HG03342 (cell line): ENCODE results near the gene ATP2B1.

Experiments used
- ATAC-seq: cut with Tn5 transposase; IDR thresholded peaks from one replicate; pipeline ENCODE4 v1.9.1; 2021; ENCODE audit warnings: mild to moderate bottlenecking, moderate library complexity; ENCODE audit not compliant: unreplicated experiment

ATP2B1 gene

DNA sequence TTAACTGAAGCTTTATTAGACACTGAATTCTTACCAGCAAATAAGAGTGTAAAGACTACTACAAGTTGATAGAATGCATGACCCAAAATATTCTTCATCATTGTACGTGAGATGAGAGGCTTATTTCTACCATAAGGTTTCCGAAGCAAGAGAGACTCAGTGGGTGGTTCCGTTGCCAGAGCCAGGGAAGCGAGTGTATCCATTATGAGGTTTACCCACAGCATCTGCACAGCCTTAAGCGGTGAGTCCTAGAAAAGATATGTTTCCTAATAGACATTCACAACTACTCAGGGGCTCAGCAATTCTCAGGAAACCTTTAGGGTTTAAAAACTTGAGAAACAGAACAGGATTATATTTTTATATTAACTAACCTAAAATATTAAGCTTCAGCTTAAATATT lies 105.0 kb downstream of the ATP2B1 start:
- no peak for ATAC-seq

GRCh38 chr12:89597770-89598169 lies 110.9 kb downstream of the ATP2B1 start:
- peak; percentile 36 for ATAC-seq

GRCh38 chr12:89597210-89597609 lies 111.4 kb downstream of the ATP2B1 start:
- no peak for ATAC-seq

DNA sequence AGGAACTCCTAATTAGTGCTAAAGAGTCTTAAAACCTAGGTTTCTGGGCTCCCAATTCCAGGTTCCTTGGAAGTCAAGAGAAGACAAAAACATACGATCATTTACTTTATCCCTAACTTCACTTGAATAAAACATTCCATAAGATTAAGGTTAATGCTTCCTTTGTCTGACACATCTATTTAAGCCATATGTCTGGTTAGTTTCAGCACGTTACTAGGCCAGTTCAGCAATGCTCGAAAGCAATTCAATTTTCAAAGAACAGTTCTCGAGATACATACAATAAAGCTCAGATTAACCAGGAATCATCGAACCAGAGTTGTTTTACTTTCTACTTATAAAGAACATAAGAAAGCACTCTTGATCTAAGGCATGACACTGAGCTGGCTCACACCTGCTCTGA lies 114.8 kb downstream of the ATP2B1 start:
- no peak for ATAC-seq

DNA sequence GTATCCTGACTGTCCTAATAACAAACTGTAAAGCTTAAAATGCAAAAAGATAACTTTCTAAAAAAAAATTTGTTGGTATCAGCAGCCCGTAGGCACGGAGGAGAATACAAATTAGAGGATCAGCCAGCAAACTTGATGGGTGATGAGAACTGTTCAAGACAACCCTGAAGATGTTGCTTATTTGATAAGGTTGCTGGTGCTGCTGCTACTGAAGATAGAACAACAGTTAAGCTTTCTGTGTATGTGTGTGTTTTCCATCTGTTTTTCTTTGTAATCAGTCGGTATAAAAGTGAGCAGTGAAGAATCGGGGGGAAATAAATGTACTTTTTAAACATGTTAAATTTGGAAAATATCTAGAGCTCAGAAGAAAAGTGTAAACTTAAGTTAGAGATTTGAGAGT lies 115.4 kb downstream of the ATP2B1 start:
- no peak for ATAC-seq

DNA sequence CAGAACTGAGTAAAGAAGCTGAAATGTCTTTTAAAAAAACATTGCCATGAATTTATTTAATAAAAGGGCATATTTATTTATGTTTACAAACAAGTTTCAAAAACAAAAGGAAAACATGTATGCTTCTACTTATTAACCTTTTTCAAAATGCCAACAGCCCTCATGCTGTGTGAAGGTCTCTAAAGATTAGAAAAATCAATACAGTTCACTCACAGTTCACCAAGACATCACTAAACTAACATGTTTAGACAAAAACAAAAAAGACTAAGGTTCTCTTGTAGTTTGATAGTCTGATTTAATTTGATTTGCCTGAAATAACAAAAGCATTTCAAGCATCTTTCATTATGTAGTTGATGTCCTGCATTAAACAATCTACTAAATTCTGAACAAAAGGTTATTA lies 118.9 kb downstream of the ATP2B1 start:
- ATAC-seq, result no peak

DNA sequence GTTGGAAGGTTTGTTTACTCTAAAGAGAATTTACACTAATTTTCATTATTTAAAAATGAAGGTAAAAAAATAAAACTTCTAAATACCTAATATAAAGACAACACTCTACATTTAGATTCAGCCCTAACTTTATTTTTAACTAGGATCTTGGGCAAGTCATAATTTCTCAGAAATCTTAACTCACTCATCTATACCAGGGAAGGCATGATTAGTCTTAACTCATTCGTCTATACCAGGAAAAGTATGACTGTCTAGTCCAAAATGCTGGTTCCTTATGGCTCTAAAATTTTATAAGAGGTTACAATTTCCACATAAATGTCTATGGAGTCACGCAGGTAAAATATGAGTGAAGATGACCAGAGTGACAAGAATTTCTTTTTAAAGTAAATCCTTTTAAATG lies 130.1 kb downstream of the ATP2B1 start:
- no peak for ATAC-seq

GRCh38 chr12:89576572-89577220 lies 131.9 kb downstream of the ATP2B1 start:
- ATAC-seq, result no peak

- ATAC-seq, result no peak
Measured at GRCh38 chr12:89575374-89575773, 133.3 kb downstream of the ATP2B1 start.

DNA sequence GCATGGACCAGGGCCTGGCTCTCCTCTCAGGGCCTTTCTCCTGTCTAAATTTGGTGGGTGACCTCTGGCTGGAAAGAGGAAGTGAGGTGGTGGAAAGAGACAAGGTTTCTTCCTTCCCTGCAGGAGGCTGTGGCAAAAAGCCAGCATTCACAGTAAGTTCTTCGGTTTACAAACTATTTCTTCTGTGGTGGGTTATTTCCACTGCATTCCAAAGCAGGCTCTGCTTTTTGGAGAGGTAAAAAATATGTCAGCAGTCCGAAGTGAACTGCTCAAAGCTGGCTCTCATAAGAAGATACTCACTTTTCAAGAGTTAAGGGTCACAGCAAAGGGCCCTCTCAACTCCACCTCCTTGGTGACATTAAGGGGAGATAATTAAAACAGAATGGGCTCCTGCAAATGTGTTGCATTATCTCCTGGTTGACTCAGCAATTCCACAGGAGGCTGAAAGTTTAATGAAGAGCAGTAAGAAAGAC lies 133.9 kb downstream of the ATP2B1 start:
- ATAC-seq, result no peak

DNA sequence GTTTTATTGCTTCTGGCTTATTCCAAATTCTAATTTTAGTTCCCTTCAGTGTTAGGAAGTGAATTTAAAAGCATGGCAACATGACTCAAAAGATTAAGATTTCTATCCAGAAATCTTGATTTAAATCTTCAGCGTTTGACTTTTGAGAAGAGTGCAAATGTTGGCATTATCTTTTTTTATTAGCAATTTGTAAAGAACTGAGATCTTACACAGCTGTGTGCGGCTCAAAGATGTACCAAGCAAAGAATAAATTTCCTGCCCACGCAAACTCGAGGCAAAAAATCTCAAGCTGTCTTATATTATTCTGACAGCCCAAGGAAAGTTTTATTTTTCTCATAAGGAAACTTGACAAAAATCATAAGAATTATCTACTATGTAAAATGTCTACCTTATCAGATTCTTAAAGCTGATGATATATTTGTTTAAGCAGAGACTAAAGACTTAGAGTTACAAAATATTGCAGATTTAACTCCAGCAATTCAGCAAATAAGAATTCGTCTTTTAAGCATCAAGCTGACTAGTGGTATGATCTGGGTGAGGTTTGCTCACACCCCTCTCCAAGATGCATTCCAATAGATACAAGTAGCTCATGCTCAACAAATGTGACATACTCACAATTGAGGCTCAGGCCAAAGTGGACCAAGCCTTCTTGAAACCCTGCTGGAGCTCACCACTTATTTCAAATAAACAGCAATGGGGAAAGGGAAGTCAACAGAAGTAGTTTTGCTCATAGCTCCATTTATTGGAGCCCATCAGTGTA lies 135.4 kb downstream of the ATP2B1 start:
- no peak for ATAC-seq

GRCh38 chr12:89571491-89572195 lies 137.0 kb downstream of the ATP2B1 start:
- no peak for ATAC-seq

GRCh38 chr12:89568484-89568883 lies 140.2 kb downstream of the ATP2B1 start:
- ATAC-seq, result no peak

GRCh38 chr12:89567691-89568239 lies 140.9 kb downstream of the ATP2B1 start:
- no peak for ATAC-seq

DNA sequence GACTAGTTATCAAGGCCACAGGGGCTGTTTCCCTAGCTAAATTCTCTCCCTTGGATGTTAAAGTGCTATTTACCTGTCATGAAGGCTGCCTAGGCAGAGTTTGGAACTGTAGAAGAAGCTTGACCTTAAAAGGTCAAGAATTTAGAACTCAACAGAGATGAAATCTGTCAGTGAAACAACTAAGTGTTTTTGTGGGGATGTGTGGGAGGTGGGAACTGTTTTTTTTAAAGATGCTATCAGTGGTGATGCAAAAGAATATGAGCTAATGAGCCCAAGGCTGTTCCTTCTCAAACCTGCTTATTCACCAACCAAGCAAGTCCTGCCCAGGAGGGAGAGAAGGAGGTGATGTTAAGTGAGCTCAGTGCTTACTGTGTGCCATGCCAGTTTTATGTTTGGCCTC lies 142.0 kb downstream of the ATP2B1 start:
- no peak for ATAC-seq

DNA sequence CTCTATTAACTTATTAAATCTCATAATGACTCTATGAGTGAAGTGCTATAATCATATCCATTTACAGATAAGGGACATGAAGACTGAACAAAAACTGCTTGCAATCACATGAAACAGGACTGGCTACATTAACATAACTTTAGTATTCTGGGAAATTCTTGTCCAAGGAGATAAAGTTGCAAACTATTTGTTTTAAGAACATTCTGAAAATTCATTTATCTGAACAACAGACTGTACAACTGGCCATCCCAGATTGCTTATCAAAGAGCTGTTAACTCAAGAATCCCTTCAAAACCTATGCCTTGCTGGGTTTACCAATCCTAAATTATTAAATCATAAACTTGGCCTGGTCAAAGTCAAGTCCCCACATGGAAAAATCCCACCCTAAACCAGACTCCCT lies 143.6 kb downstream of the ATP2B1 start:
- ATAC-seq, result no peak

- ATAC-seq, result no peak
Measured at GRCh38 chr12:89559753-89560152, 148.9 kb downstream of the ATP2B1 start.

GRCh38 chr12:89556976-89557375 lies 151.7 kb downstream of the ATP2B1 start:
- ATAC-seq, result no peak

DNA sequence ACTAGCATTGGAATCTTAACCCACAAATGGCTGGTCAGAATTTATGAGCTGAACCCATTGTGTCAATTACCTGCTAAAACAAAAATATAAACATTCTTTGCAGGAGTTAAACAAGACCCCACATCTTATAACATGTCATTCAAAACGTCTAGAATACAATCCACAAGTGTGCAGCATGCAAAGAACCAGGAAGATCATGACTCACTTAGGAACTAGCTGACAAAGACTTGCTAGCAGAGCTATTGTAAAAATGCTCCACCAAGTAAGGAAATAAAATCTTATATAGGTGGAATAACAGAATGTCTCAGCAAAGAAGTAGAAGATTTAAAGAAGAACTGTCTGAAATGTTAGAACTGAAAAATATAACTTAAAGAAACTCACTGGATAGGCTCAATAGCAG lies 156.3 kb downstream of the ATP2B1 start:
- ATAC-seq, result no peak

- ATAC-seq, result no peak
Measured at GRCh38 chr12:89551747-89552146, 156.9 kb downstream of the ATP2B1 start.

GRCh38 chr12:89547101-89547500 lies 161.5 kb downstream of the ATP2B1 start:
- no peak for ATAC-seq

DNA sequence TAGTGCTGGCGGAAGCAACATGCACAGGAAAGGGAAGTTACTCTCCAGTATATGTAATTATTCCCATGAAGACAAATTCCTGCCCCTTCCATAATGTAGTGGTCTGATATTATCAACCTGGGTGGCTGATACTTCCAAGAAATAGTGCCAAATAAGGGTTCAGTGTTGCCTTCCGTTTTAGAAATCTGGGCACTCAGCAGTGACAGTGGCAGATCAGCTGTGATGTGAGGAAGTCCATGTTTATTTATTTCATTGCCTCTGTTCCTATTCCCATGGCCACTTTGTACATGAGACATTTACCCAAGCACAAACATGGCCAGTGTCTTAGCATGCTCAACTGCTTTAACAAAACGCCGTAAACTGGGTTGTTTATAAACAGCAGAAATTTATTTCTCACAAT lies 162.5 kb downstream of the ATP2B1 start:
- no peak for ATAC-seq
